SK-N-MC (cell line): ENCODE data around the gene KCTD4.

Experiments
- EZH2 ChIP-seq: fragments of 200-600 bp; sonication (generic); IDR thresholded peaks from one replicate; pipeline ENCODE4 v1.6.1; 2017; ENCODE audit warnings: antibody characterized with exemption
- FOXP2 ChIP-seq: optimal IDR thresholded peaks from 2 replicates; pipeline ENCODE3; 2011; ENCODE audit warnings: mild to moderate bottlenecking, moderate library complexity; ENCODE audit not compliant: insufficient read depth; ENCODE audit errors: extremely low read length, control extremely low read depth
- POLR2AphosphoS5 ChIP-seq: IDR thresholded peaks from 2 replicates; pipeline ENCODE4 v1.6.1; 2012; ENCODE audit warnings: mild to moderate bottlenecking, low read depth, low read length, borderline replicate concordance

- TF ChIP-seq POLR2AphosphoS5 = no peak
- no peak for TF ChIP-seq EZH2
- TF ChIP-seq FOXP2 = no peak
These were observed 21.4 kb downstream of the KCTD4 start for GRCh38 chr13:45179428-45179827.
